Stomach (tissue), 9 donors: ENCODE data around the gene MUS81. TPM values are rescaled to one million over a fixed set of nuclear protein-coding genes. Genes with fewer than 3 reads are reported as not detected.
A peak's percentile ranks its signal among the peaks of the same experiment; 100 is the strongest.

Experiments
- DNase-seq, 2 donors: peaks; one replicate each; pipeline versions ENCODE4 v3.0.0 to v3.0.0-alpha.2; 2013 to 2019
- H3K27ac ChIP-seq, 5 donors: fragments of 200-600 bp in 4 of 5; sonication (generic) in 4 of 5; one replicate each; pipeline ENCODE4 v1.5.1; 2013 to 2019; ENCODE audit warnings: mild to moderate bottlenecking in 1 of 5, moderate library complexity in 1 of 5
- H3K27me3 ChIP-seq, 3 donors: fragments of 200-600 bp; sonication (generic); one replicate each; pipeline ENCODE4 v1.5.1; 2017 to 2019; ENCODE audit warnings: mixed run types in 1 of 3
- H3K36me3 ChIP-seq, 4 donors: fragments of 200-600 bp; sonication (generic); 1 replicate in 3 of 4; 2 replicates in 1 of 4; pipeline ENCODE4 v1.5.1; 2016 to 2019
- H3K4me1 ChIP-seq, 4 donors: fragments of 200-600 bp; sonication (generic); one replicate each; pipeline ENCODE4 v1.5.1; 2016 to 2019
- H3K4me3 ChIP-seq, 4 donors: fragments of 200-600 bp; sonication (generic) in 3 of 4; one replicate each; pipeline ENCODE4 v1.5.1; 2016 to 2019; ENCODE audit warnings: mild to moderate bottlenecking in 1 of 4
- H3K9me3 ChIP-seq, 4 donors: fragments of 200-600 bp; sonication (generic); one replicate each; pipeline ENCODE4 v1.5.1; 2016 to 2019
- CTCF ChIP-seq, 7 experiments: fragments of 450-650 bp in 4 of 7; fragments of 200-600 bp in 3 of 7; sonication (generic) in 3 of 7; IDR thresholded peaks; one replicate each; pipeline ENCODE4 v1.5.1; 2016 to 2019; ENCODE audit warnings: antibody characterized with exemption in 7 of 7, control low read depth in 2 of 7, mild to moderate bottlenecking in 1 of 7
- EP300 ChIP-seq: sonication (generic); formaldehyde crosslinking; IDR thresholded peaks from one replicate; pipeline ENCODE4 v1.6.1; 2017; ENCODE audit warnings: antibody characterized with exemption
- POLR2A ChIP-seq, 4 donors: fragments of 450-650 bp; IDR thresholded peaks; one replicate each; pipeline ENCODE4 v1.6.1; 2016; ENCODE audit warnings: antibody characterized with exemption in 4 of 4, control low read depth in 2 of 4, mild to moderate bottlenecking in 1 of 4, moderate library complexity in 1 of 4
- POLR2AphosphoS5 ChIP-seq, 3 donors: sonication (generic); formaldehyde crosslinking; IDR thresholded peaks; one replicate each; pipeline ENCODE4 v1.6.1; 2016; ENCODE audit warnings: antibody characterized with exemption in 3 of 3
- WGBS, 5 donors: extraction: QIAGEN DNeasy Blood & Tissue Kit in 3 of 5; methylation state at CpG; one replicate each; pipeline versions ENCODE4 v1.1.5 to v1.1.7; 2013 to 2018; 5-methylcytosine and 5-hydroxymethylcytosine counted together
- intact Hi-C: fragments of 100-400 bp; cut with DNase I; formaldehyde crosslinking; loops from one replicate; pipeline ENCODE4 v1.15.1; 2023; ENCODE audit warnings: low total_unique reads
- polyA plus RNA-seq, 3 donors: library from polyadenylated mRNA; stranded (reverse); fragments of 200-250 nt; gene quantifications; one replicate each; pipeline ENCODE4 v1.2.3, GENCODE V29; 2013
- total RNA-seq, 5 donors: library from RNA; depleted of rRNA; stranded (reverse); fragments of >200 nt; gene quantifications; one replicate each; pipeline versions ENCODE4 v1.1.0 to v1.2.3, GENCODE V29; 2014 to 2016
- donor health status: healthy with polysubstance abuse.
- donor health status: Bipolar disorder and iron deficiency.
- donor health status: healthy.

MUS81 gene
- total and polyA plus RNA-seq, 8 donors: 26.4 to 162 (median 48.8) TPM

GRCh38 chr11:65862191-65862735 lies 2.0 kb downstream of the MUS81 start:
- WGBS, 5 donors: 77 to 100% (median 83%) methylated on average over 4 to 5 of the region's 5 CpGs
- Histone ChIP-seq H3K27ac (peak overlapping the region in 3 of 5 donors; percentile 13 to 98 (median 97)), H3K36me3 (peaks cover 43 to 58% (median 56%) of the 10 kb centered on the region in 4 donors), H3K27me3 (no peaks in the 10 kb centered on the region), H3K4me3 (peak overlapping the region in 2 of 4 donors; percentile 94 to 99), H3K4me1 (peaks cover 13 to 56% (median 40%) of the 10 kb centered on the region in 4 donors), H3K9me3 (no peaks in the 10 kb centered on the region)
- DNase-seq: no peak
- TF ChIP-seq EP300: no peak
- no peak for TF ChIP-seq CTCF (IDR thresholded peaks at IDR 0.05)
- TF ChIP-seq POLR2A (IDR thresholded peaks at IDR 0.05): no peak
- no peak for TF ChIP-seq POLR2AphosphoS5 (IDR thresholded peaks at IDR 0.05)
- intact Hi-C loops: no loop called here

DNA sequence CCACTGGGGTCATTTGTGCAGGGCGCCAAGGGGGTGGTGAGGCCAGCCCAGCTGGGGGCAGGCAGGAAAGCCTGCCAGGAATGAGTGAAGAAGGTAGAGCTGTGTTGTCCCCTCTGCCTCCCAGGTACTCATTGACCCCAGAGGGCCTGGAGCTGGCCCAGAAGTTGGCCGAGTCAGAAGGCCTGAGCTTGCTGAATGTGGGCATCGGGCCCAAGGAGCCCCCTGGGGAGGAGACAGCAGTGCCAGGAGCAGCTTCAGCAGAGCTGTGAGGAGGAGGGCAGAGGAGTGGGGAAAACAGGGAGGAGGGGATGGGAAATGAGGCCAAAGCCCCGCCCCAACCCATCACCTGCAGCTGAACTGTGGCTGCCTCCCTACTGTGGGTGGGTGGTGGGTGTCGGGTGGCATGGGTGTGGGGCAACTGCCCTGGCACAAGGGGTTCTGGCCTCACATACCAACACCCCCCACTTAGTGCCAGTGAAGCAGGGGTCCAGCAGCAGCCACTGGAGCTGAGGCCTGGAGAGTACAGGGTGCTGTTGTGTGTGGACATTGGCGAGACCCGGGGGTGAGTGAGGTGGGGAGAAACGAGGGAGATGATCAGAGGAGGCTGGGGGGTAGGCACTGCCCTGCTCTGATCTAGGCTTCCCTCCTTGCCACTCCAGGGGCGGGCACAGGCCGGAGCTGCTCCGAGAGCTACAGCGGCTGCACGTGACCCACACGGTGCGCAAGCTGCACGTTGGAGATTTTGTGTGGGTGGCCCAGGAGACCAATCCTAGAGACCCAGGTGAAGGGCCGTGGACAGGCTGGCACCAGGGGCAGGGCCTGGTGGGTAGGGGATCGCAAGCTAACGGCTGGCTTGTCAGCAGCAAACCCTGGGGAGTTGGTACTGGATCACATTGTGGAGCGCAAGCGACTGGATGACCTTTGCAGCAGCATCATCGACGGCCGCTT lies 3.0 kb downstream of the MUS81 start:
- peaks cover 13 to 66% (median 43%) of the 10 kb centered on the region in 4 donors for H3K4me1 ChIP-seq
- H3K27me3 ChIP-seq: no peaks in the 10 kb centered on the region
- peak overlapping the region in 2 of 5 donors; percentile 13 to 97 for H3K27ac ChIP-seq
- WGBS, 5 donors: 87 to 94% (median 92%) methylated on average over 23 to 24 of the region's 24 CpGs
- no peaks in the 10 kb centered on the region for H3K9me3 ChIP-seq
- H3K4me3 ChIP-seq: no peak overlapping the region
- no peak for TF ChIP-seq CTCF (IDR thresholded peaks at IDR 0.05)
- TF ChIP-seq EP300: no peak
- TF ChIP-seq POLR2AphosphoS5 (IDR thresholded peaks at IDR 0.05): no peak
- no peak for TF ChIP-seq POLR2A (IDR thresholded peaks at IDR 0.05)
- DNase-seq: no peak
- H3K36me3 ChIP-seq: peaks cover 43 to 67% (median 65%) of the 10 kb centered on the region in 4 donors
- intact Hi-C loops: no loop called here

DNA sequence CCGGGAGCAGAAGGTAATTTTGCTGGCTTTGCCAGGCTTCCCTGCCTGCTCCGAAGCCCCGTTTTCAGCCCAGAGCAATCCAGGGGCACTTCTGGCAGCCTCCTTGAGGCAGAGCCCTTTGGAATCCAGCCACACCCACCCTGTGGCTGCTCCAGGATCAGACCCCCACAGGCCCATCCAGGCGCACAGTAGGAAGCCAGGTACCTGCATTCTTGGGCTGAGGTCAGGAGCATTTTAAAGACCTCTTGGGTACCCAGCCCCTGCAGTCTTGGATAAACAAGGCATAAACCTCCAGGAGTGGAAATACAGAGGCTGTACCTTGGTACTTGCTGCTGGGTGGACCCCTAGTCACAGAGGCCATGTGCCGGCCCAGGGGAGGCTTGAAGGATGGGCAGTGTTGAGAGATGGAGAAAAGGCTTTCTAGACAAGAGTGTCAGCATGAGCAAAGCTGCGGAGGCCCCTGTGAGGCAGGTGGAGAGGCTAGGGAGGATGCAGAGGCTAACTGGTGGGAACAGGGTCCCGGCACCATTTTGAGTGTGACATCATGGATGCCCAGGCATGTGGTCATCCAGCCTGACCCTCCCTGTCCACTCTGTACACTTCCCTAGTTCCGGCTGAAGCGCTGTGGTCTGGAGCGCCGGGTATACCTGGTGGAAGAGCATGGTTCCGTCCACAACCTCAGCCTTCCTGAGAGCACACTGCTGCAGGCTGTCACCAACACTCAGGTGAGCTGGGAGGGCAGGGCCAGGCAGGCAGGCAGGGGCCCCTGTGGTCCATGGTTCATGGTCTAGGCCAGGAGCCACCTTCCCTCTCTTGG lies 3.9 kb downstream of the MUS81 start:
- Histone ChIP-seq H3K9me3 (no peaks in the 10 kb centered on the region), H3K4me3 (no peak overlapping the region), H3K27ac (no peak overlapping the region), H3K36me3 (peaks cover 43 to 75% (median 68%) of the 10 kb centered on the region in 4 donors), H3K27me3 (no peaks in the 10 kb centered on the region), H3K4me1 (peaks cover 13 to 59% (median 36%) of the 10 kb centered on the region in 4 donors)
- intact Hi-C loops: no loop called here
- 79 to 96% (median 85%) methylated on average over 12 of the region's 12 CpGs for WGBS, 5 donors
- no peak for TF ChIP-seq POLR2AphosphoS5 (IDR thresholded peaks at IDR 0.05)
- no peak for TF ChIP-seq POLR2A (IDR thresholded peaks at IDR 0.05)
- no peak for TF ChIP-seq CTCF (IDR thresholded peaks at IDR 0.05)
- TF ChIP-seq EP300: no peak
- no peak for DNase-seq
